NCI-H510A treated with DMSO at 0.1 percent for 48 hours (cell line): Measurements from ENCODE around the gene AHNAK.
A peak's percentile ranks its signal among the peaks of the same experiment; 100 is the strongest.

Experiments used
- DNase-seq: peaks from one replicate; lab custom pipeline; 2025; lab: John Stamatoyannopoulos, UW

The AHNAK gene

GRCh38 chr11:62494246-62494645 lies 52.4 kb downstream of the AHNAK start:
- DNase-seq: no peak

GRCh38 chr11:62493801-62494200 lies 52.8 kb downstream of the AHNAK start:
- DNase-seq: no peak

GRCh38 chr11:62492586-62492985 lies 54.0 kb downstream of the AHNAK start:
- DNase-seq: no peak

GRCh38 chr11:62491571-62492329 lies 54.9 kb downstream of the AHNAK start:
- DNase-seq: no peak

GRCh38 chr11:62489204-62489603 lies 57.4 kb downstream of the AHNAK start:
- no peak for DNase-seq

- DNase-seq: peak; percentile 40
Measured at GRCh38 chr11:62487738-62488551, 58.7 kb downstream of the AHNAK start.

GRCh38 chr11:62487136-62487535 lies 59.5 kb downstream of the AHNAK start:
- no peak for DNase-seq

GRCh38 chr11:62484352-62484751 lies 62.3 kb downstream of the AHNAK start:
- DNase-seq: no peak

- no peak for DNase-seq
Measured at GRCh38 chr11:62482753-62483152, 63.9 kb downstream of the AHNAK start.

GRCh38 chr11:62479631-62480201 lies 66.9 kb downstream of the AHNAK start:
- DNase-seq: no peak

GRCh38 chr11:62477927-62478326 lies 68.7 kb downstream of the AHNAK start:
- DNase-seq: no peak

GRCh38 chr11:62472063-62472884 lies 74.3 kb downstream of the AHNAK start:
- no peak for DNase-seq

GRCh38 chr11:62471603-62472002 lies 75.0 kb downstream of the AHNAK start:
- no peak for DNase-seq

GRCh38 chr11:62468577-62468976 lies 78.0 kb downstream of the AHNAK start:
- DNase-seq: no peak

GRCh38 chr11:62466444-62466843 lies 80.2 kb downstream of the AHNAK start:
- no peak for DNase-seq

- DNase-seq: no peak
Measured at GRCh38 chr11:62464655-62465054, 82.0 kb downstream of the AHNAK start.

GRCh38 chr11:62463121-62463542 lies 83.5 kb downstream of the AHNAK start:
- DNase-seq: no peak

- no peak for DNase-seq
Measured at GRCh38 chr11:62462508-62462892, 84.1 kb downstream of the AHNAK start.

- no peak for DNase-seq
Measured at GRCh38 chr11:62461740-62462507, 84.7 kb downstream of the AHNAK start.

- no peak for DNase-seq
Measured at GRCh38 chr11:62459080-62459479, 87.5 kb downstream of the AHNAK start.
